GM23338 (cell line): ENCODE results near the gene FARS2. TPM values are rescaled to one million over a fixed set of nuclear protein-coding genes. Genes with fewer than 3 reads are reported as not detected.

Source experiments
- ATAC-seq: fragments of 200-7000 bp; cut with Tn5 transposase; 3 replicates; pipeline ENCODE4 v1.9.1; 2020
- DNase-seq: peaks from one replicate; pipeline ENCODE4 v3.0.0-alpha.2; 2015; ENCODE audit warnings: low spot score
- H2AFZ ChIP-seq: fragments of 200-600 bp; sonication (generic); 2 replicates; pipeline ENCODE4 v1.8.0; 2016; ENCODE audit warnings: antibody characterized with exemption, mild to moderate bottlenecking, moderate library complexity
- H3F3A ChIP-seq: fragments of 200-600 bp; sonication (generic); replicated peaks from 2 replicates; pipeline ENCODE4 v1.8.0; 2017; ENCODE audit warnings: antibody characterized with exemption, mixed run types, low read depth
- H3K27ac ChIP-seq: fragments of 200-600 bp; sonication (generic); 2 replicates; pipeline ENCODE4 v1.6.1; 2016; ENCODE audit warnings: low read depth
- H3K27me3 ChIP-seq: fragments of 200-600 bp; sonication (generic); 2 replicates; pipeline ENCODE4 v1.8.0; 2016; ENCODE audit warnings: mild to moderate bottlenecking, mixed run types, moderate library complexity; ENCODE audit not compliant: insufficient read depth
- H3K36me3 ChIP-seq: fragments of 200-600 bp; sonication (generic); 2 replicates; pipeline ENCODE4 v1.8.0; 2016; ENCODE audit warnings: mild to moderate bottlenecking; ENCODE audit not compliant: insufficient read depth
- H3K4me1 ChIP-seq: fragments of 200-600 bp; sonication (generic); 2 replicates; pipeline ENCODE4 v1.8.0; 2016; ENCODE audit warnings: mild to moderate bottlenecking, moderate library complexity; ENCODE audit not compliant: insufficient read depth
- H3K4me2 ChIP-seq: fragments of 200-600 bp; sonication (generic); 2 replicates; pipeline ENCODE4 v1.7.1; 2017; ENCODE audit warnings: mixed run types
- H3K4me3 ChIP-seq: fragments of 200-600 bp; sonication (generic); 2 replicates; pipeline ENCODE4 v1.6.1; 2016; ENCODE audit warnings: mixed run types
- H3K79me2 ChIP-seq: fragments of 200-600 bp; sonication (generic); replicated peaks from 2 replicates; pipeline ENCODE4 v1.8.0; 2017; ENCODE audit warnings: mild to moderate bottlenecking; ENCODE audit not compliant: insufficient read depth
- H3K9me2 ChIP-seq: fragments of 200-600 bp; sonication (generic); 2 replicates; pipeline ENCODE4 v1.8.0; 2017; ENCODE audit not compliant: insufficient read depth
- H4K20me1 ChIP-seq: fragments of 200-600 bp; sonication (generic); replicated peaks from 2 replicates; pipeline ENCODE4 v1.8.0; 2017; ENCODE audit warnings: mild to moderate bottlenecking; ENCODE audit not compliant: insufficient read depth
- H3K27ac Mint-ChIP-seq: 2 replicates; pipeline ENCODE4 v1.8.0; 2020; ENCODE audit warnings: inconsistent platforms, mild to moderate bottlenecking, moderate library complexity, mixed read lengths
- H3K27me3 Mint-ChIP-seq: 3 replicates; pipeline ENCODE4 v1.8.0; 2022; ENCODE audit warnings: low read depth, mild to moderate bottlenecking, moderate library complexity, mixed read lengths, inconsistent platforms; ENCODE audit not compliant: insufficient read depth, poor library complexity
- H3K36me3 Mint-ChIP-seq: 3 replicates; pipeline ENCODE4 v1.8.0; 2021; ENCODE audit warnings: low read depth, mild to moderate bottlenecking, inconsistent platforms, moderate library complexity, mixed read lengths
- H3K4me1 Mint-ChIP-seq: 3 replicates; pipeline ENCODE4 v1.8.0; 2020; ENCODE audit warnings: mild to moderate bottlenecking, inconsistent platforms, mixed read lengths
- H3K4me3 Mint-ChIP-seq: 3 replicates; pipeline ENCODE4 v1.8.0; 2021; ENCODE audit warnings: moderate library complexity, mild to moderate bottlenecking, inconsistent platforms, mixed read lengths
- H3K9me3 Mint-ChIP-seq: 3 replicates; pipeline ENCODE4 v1.8.0; 2020; ENCODE audit warnings: moderate library complexity, mild to moderate bottlenecking, inconsistent platforms, mixed read lengths
- CREB1 ChIP-seq: fragments of 250-450 bp; sonication (Bioruptor Pico); IDR thresholded peaks from 2 replicates; pipeline ENCODE4 v1.5.0; 2020; ENCODE audit warnings: low read depth, mild to moderate bottlenecking, moderate library complexity
- JUNB ChIP-seq: IDR thresholded peaks from one replicate; pipeline ENCODE4 v1.6.1; 2016; ENCODE audit warnings: antibody characterized with exemption; ENCODE audit not compliant: unreplicated experiment
- NANOG ChIP-seq: IDR thresholded peaks from 2 replicates; pipeline ENCODE4 v1.6.1; 2016; ENCODE audit warnings: antibody characterized with exemption, borderline replicate concordance
- ZNF114 ChIP-seq: fragments of 250-450 bp; sonication (Bioruptor Pico); IDR thresholded peaks from 2 replicates; pipeline ENCODE4 v1.5.0; 2020; ENCODE audit warnings: mild to moderate bottlenecking, moderate library complexity
- polyA plus RNA-seq: library from polyadenylated mRNA; unstranded; fragments of >200 nt; fragmentation: Nextera tagmentation; extraction: Ambion mirVana; gene quantifications from 2 replicates; pipeline ENCODE4 v1.2.1, GENCODE V29; 2016
- total RNA-seq: library from RNA; depleted of rRNA; stranded (reverse); fragments of >200 nt; shearing (Covaris generic); gene quantifications from 2 replicates; pipeline ENCODE4 v1.2.3, GENCODE V29; 2014
- TF ChIP-seq, protein P1 (sequence below), 2 experiments: fragments of 200-600 bp in 1 of 2; sonication (generic) in 1 of 2; conservative IDR thresholded peaks; 2 replicates each; pipeline versions ENCODE4 v1.5.1 to v1.6.1; 2016 to 2017; ENCODE audit warnings: antibody characterized with exemption in 2 of 2, low read depth in 2 of 2, mild to moderate bottlenecking in 2 of 2, moderate library complexity in 1 of 2
- TF ChIP-seq, protein P2 (sequence below): IDR thresholded peaks from 2 replicates; pipeline ENCODE4 v1.6.1; 2016; ENCODE audit warnings: antibody characterized with exemption
- TF ChIP-seq, protein P3 (sequence below): fragments of 250-450 bp; sonication (Bioruptor Pico); IDR thresholded peaks from 2 replicates; pipeline ENCODE4 v1.5.0; 2020; ENCODE audit warnings: mild to moderate bottlenecking, moderate library complexity
- TF ChIP-seq, protein P4 (sequence below): IDR thresholded peaks from one replicate; pipeline ENCODE4 v1.6.1; 2018; ENCODE audit warnings: antibody characterized with exemption; ENCODE audit not compliant: unreplicated experiment

The FARS2 gene
- total and polyA plus RNA-seq, 2 experiments from 2014 or later: 7.6 to 19.0 TPM

DNA sequence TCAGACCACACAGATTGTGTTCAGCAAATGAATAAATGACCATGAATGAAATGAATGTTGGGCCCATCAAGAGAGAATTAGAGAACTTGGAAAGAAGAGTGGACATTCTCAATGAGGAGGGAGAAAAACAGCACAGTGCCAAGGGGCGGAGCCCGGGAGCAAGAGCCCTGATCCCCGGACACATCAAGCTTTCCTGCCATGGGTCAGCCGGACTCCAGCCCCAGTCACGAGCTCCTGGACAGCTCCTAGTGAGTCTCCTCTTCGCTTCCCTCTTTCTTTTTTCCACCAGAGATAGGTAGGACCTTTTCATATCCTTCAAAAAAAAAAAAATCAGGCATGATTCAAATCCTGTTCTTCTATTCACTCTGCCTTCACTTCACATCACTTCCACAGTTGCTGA lies 471.2 kb downstream of the FARS2 start (continued):
- TF ChIP-seq, protein P1, sequence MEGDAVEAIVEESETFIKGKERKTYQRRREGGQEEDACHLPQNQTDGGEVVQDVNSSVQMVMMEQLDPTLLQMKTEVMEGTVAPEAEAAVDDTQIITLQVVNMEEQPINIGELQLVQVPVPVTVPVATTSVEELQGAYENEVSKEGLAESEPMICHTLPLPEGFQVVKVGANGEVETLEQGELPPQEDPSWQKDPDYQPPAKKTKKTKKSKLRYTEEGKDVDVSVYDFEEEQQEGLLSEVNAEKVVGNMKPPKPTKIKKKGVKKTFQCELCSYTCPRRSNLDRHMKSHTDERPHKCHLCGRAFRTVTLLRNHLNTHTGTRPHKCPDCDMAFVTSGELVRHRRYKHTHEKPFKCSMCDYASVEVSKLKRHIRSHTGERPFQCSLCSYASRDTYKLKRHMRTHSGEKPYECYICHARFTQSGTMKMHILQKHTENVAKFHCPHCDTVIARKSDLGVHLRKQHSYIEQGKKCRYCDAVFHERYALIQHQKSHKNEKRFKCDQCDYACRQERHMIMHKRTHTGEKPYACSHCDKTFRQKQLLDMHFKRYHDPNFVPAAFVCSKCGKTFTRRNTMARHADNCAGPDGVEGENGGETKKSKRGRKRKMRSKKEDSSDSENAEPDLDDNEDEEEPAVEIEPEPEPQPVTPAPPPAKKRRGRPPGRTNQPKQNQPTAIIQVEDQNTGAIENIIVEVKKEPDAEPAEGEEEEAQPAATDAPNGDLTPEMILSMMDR (conservative IDR thresholded peaks at IDR 0.05; ENCODE audit: low read depth in 2 of 2): no peak
- no peak for TF ChIP-seq NANOG
- TF ChIP-seq JUNB: no peak

DNA sequence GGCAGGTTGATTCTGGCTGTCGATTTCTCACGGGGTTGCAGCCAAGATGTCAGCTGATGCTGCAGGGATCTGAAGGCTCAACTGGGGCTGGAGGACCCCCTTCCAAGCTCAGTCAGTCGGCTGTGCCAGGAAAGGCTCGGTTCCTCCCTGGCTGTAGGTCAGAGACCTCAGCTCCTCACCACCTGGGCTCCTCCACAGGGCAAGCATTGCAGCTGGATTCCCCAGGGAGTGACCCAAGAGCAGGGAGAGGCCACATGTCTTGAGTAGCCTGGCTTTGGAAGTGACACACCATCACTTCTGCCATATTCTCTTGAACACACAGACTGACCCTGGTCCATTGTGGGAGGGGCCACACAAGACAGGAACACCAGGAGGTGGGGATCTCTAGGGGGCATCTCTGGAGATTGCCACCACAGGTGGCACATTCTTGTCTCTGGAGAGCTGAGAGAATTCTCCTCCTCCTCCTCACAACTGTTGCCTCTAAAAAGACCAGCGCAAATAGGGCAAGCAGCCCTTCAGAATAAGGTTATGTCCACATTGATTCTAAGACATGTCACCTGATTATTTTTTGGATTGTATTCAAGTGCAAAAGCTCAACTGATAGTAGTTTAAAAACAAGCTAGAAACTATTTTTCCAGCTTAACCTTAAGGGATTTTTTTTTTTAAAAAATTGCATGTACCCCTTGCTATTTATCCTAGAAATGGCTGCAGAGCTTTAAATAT lies 474.9 kb downstream of the FARS2 start:
- Mint-ChIP-seq H3K4me1 (no peaks in the 10 kb centered on the region), H3K4me3 (no peak overlapping the region), H3K36me3 (no peaks in the 10 kb centered on the region), H3K27me3 (peaks cover 6% of the 10 kb centered on the region), H3K9me3 (no peaks in the 10 kb centered on the region), H3K27ac (no peak overlapping the region)
- no peak overlapping the region for H3K4me2 ChIP-seq
- no peak for DNase-seq
- H2AFZ ChIP-seq: no peak overlapping the region
- no peak for ATAC-seq
- H3K4me3 ChIP-seq: no peak overlapping the region
- H3K79me2 ChIP-seq: no peaks in the 10 kb centered on the region
- H3F3A ChIP-seq: no peaks in the 10 kb centered on the region
- H3K27me3 ChIP-seq: no peaks in the 10 kb centered on the region
- no peaks in the 10 kb centered on the region for H3K36me3 ChIP-seq
- no peaks in the 10 kb centered on the region for H4K20me1 ChIP-seq
- no peaks in the 10 kb centered on the region for H3K4me1 ChIP-seq
- no peaks in the 10 kb centered on the region for H3K9me2 ChIP-seq
- no peak overlapping the region for H3K27ac ChIP-seq
- TF ChIP-seq ZNF114 (CRISPR knock-in tag): no peak
- no peak for TF ChIP-seq CREB1 (CRISPR knock-in tag)
- TF ChIP-seq, protein P2, sequence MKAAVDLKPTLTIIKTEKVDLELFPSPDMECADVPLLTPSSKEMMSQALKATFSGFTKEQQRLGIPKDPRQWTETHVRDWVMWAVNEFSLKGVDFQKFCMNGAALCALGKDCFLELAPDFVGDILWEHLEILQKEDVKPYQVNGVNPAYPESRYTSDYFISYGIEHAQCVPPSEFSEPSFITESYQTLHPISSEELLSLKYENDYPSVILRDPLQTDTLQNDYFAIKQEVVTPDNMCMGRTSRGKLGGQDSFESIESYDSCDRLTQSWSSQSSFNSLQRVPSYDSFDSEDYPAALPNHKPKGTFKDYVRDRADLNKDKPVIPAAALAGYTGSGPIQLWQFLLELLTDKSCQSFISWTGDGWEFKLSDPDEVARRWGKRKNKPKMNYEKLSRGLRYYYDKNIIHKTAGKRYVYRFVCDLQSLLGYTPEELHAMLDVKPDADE: no peak
- TF ChIP-seq NANOG: no peak
- TF ChIP-seq JUNB: no peak
- TF ChIP-seq, protein P3, sequence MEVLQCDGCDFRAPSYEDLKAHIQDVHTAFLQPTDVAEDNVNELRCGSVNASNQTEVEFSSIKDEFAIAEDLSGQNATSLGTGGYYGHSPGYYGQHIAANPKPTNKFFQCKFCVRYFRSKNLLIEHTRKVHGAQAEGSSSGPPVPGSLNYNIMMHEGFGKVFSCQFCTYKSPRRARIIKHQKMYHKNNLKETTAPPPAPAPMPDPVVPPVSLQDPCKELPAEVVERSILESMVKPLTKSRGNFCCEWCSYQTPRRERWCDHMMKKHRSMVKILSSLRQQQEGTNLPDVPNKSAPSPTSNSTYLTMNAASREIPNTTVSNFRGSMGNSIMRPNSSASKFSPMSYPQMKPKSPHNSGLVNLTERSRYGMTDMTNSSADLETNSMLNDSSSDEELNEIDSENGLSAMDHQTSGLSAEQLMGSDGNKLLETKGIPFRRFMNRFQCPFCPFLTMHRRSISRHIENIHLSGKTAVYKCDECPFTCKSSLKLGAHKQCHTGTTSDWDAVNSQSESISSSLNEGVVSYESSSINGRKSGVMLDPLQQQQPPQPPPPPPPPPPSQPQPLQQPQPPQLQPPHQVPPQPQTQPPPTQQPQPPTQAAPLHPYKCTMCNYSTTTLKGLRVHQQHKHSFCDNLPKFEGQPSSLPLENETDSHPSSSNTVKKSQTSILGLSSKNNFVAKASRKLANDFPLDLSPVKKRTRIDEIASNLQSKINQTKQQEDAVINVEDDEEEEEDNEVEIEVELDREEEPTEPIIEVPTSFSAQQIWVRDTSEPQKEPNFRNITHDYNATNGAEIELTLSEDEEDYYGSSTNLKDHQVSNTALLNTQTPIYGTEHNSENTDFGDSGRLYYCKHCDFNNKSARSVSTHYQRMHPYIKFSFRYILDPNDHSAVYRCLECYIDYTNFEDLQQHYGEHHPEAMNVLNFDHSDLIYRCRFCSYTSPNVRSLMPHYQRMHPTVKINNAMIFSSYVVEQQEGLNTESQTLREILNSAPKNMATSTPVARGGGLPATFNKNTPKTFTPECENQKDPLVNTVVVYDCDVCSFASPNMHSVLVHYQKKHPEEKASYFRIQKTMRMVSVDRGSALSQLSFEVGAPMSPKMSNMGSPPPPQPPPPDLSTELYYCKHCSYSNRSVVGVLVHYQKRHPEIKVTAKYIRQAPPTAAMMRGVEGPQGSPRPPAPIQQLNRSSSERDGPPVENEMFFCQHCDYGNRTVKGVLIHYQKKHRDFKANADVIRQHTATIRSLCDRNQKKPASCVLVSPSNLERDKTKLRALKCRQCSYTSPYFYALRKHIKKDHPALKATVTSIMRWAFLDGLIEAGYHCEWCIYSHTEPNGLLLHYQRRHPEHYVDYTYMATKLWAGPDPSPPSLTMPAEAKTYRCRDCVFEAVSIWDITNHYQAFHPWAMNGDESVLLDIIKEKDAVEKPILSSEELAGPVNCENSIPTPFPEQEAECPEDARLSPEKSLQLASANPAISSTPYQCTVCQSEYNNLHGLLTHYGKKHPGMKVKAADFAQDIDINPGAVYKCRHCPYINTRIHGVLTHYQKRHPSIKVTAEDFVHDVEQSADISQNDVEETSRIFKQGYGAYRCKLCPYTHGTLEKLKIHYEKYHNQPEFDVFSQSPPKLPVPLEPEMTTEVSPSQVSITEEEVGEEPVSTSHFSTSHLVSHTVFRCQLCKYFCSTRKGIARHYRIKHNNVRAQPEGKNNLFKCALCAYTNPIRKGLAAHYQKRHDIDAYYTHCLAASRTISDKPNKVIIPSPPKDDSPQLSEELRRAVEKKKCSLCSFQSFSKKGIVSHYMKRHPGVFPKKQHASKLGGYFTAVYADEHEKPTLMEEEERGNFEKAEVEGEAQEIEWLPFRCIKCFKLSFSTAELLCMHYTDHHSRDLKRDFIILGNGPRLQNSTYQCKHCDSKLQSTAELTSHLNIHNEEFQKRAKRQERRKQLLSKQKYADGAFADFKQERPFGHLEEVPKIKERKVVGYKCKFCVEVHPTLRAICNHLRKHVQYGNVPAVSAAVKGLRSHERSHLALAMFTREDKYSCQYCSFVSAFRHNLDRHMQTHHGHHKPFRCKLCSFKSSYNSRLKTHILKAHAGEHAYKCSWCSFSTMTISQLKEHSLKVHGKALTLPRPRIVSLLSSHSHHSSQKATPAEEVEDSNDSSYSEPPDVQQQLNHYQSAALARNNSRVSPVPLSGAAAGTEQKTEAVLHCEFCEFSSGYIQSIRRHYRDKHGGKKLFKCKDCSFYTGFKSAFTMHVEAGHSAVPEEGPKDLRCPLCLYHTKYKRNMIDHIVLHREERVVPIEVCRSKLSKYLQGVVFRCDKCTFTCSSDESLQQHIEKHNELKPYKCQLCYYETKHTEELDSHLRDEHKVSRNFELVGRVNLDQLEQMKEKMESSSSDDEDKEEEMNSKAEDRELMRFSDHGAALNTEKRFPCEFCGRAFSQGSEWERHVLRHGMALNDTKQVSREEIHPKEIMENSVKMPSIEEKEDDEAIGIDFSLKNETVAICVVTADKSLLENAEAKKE (CRISPR knock-in tag): no peak
- TF ChIP-seq, protein P1 (conservative IDR thresholded peaks at IDR 0.05; ENCODE audit: low read depth in 2 of 2): no peak
- TF ChIP-seq, protein P4, sequence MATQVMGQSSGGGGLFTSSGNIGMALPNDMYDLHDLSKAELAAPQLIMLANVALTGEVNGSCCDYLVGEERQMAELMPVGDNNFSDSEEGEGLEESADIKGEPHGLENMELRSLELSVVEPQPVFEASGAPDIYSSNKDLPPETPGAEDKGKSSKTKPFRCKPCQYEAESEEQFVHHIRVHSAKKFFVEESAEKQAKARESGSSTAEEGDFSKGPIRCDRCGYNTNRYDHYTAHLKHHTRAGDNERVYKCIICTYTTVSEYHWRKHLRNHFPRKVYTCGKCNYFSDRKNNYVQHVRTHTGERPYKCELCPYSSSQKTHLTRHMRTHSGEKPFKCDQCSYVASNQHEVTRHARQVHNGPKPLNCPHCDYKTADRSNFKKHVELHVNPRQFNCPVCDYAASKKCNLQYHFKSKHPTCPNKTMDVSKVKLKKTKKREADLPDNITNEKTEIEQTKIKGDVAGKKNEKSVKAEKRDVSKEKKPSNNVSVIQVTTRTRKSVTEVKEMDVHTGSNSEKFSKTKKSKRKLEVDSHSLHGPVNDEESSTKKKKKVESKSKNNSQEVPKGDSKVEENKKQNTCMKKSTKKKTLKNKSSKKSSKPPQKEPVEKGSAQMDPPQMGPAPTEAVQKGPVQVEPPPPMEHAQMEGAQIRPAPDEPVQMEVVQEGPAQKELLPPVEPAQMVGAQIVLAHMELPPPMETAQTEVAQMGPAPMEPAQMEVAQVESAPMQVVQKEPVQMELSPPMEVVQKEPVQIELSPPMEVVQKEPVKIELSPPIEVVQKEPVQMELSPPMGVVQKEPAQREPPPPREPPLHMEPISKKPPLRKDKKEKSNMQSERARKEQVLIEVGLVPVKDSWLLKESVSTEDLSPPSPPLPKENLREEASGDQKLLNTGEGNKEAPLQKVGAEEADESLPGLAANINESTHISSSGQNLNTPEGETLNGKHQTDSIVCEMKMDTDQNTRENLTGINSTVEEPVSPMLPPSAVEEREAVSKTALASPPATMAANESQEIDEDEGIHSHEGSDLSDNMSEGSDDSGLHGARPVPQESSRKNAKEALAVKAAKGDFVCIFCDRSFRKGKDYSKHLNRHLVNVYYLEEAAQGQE: no peak
